Measurements from ENCODE around the gene ZMAT1. TPM values are rescaled to one million over a fixed set of nuclear protein-coding genes. Genes with fewer than 3 reads are reported as not detected.
"Not testable (repeated sequence)": the region's sequence is repeated elsewhere in the genome, so short reads cannot be mapped to it uniquely, and the experiment has no call there.

The ZMAT1 gene
- total RNA-seq (2022) (4.0 and 4.4 TPM in 2 replicates), Bru-seq, nascent RNA (percentile 40 among the genes with signal in this experiment), BruChase-seq, experiment 1, labeled RNA remaining after a 6-hour chase (percentile 46 among the genes with signal in this experiment), BruChase-seq, experiment 2, labeled RNA remaining after a 2-hour chase (percentile 43 among the genes with signal in this experiment)
- long read RNA-seq, partial matches to known transcripts, result 1 of 1 reads
- long read RNA-seq, other reads (novel, unspliced or antisense), result 0 of 1 reads

DNA sequence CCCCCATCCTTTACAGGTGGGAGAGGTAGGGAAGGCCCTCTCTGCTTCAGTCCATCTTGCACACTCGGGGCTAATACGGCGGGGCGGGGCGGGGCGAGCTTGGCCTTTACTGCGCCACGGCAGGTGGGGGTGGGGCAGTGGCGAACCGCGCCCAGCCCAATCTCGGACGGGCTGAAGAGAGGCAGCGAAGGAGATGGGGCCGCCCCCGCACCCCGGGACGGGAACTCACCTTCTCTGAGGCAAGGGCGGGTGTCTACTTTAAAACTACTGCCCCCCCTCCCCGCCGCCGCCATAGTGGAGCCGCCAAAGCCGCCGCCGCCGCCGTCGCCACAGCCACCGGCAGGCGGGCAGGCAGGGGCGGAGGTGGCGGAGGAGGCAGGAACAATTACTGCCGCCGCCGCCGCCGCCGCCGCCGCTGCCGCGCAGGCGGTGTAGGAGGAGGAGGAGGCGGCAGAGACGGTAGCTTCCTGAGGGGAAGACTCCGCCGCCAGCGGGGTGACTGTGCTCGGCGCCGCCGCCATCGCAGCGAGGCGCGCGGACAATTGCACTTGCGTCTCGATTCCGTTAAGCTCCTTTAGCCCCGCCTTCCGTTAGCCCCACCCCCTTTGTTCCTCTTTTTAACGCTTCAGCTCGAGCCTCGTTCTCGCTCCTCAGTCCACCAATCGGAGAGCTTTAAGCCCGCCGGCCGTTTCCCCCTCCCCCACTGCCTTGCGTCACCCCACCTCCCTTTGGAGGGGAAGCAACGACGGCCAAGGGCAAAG, at the start of gene ZMAT1:
Gene ZMAT1, minus strand, starts transcription at position 540 of the 761 bp plus-strand sequence. Its CDS starts 19 bp downstream, at position 521.
- peak within 1 kb of the TSS; percentile 86 for H3K27ac Mint-ChIP-seq (ENCODE audit: unreplicated experiment)
- H3K4me1 Mint-ChIP-seq (ENCODE audit: low read depth, unreplicated experiment), result peaks cover 9% of the 10 kb centered on the region
- no peaks in the 10 kb centered on the region for H3K27me3 Mint-ChIP-seq (ENCODE audit: unreplicated experiment)
- H3K4me3 Mint-ChIP-seq (ENCODE audit: low read depth, unreplicated experiment), result peak within 1 kb of the TSS; percentile 79
- BruUV-seq (replicated peaks), result no TSS peak
- H3K36me3 Mint-ChIP-seq (ENCODE audit: insufficient read depth, unreplicated experiment), result peaks cover 14% of the 10 kb centered on the region
- CTCF ChIA-PET, result interaction anchor here (0.7 to 0.9 kb wide), 2 partner anchors 136 to 163 kb away, joined by 3 read pairs; no protein-coding TSS in a partner anchor
- TF ChIP-seq, protein P1, sequence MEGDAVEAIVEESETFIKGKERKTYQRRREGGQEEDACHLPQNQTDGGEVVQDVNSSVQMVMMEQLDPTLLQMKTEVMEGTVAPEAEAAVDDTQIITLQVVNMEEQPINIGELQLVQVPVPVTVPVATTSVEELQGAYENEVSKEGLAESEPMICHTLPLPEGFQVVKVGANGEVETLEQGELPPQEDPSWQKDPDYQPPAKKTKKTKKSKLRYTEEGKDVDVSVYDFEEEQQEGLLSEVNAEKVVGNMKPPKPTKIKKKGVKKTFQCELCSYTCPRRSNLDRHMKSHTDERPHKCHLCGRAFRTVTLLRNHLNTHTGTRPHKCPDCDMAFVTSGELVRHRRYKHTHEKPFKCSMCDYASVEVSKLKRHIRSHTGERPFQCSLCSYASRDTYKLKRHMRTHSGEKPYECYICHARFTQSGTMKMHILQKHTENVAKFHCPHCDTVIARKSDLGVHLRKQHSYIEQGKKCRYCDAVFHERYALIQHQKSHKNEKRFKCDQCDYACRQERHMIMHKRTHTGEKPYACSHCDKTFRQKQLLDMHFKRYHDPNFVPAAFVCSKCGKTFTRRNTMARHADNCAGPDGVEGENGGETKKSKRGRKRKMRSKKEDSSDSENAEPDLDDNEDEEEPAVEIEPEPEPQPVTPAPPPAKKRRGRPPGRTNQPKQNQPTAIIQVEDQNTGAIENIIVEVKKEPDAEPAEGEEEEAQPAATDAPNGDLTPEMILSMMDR (IDR thresholded peaks at IDR 0.05; ENCODE audit: unreplicated experiment), result no peak
- peak; percentile 81 for DNase-seq
- no peaks in the 10 kb centered on the region for H3K9me3 Mint-ChIP-seq (ENCODE audit: low read depth, unreplicated experiment)
- intact Hi-C loops (cut with micrococcal nuclease; ENCODE audit: unreplicated experiment), result no loop called here

DNA sequence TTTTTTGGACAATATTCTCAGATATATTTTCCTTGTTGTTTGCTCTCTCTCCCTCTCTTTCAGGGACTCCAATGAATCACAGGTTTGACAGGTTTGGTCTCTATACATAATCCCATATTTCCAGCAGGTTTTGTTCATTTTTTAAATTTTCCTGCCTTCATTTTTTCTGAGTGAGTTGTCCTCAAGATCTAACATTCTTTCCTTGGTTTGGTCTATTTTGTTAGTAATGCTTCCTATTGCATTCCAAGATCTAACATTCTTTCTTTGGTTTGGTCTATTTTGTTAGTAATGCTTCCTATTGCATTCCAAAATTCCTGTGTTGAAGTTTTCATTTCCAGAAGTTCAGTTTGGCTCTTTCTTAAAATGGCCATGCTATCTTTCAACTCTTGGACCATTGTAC, 45.3 kb upstream of the ZMAT1 start:
- BruUV-seq (replicated peaks), result no TSS peak
- Mint-ChIP-seq H3K4me1 (ENCODE audit: low read depth, unreplicated experiment) (no peaks in the 10 kb centered on the region), H3K36me3 (ENCODE audit: insufficient read depth, unreplicated experiment) (no peaks in the 10 kb centered on the region), H3K9me3 (ENCODE audit: low read depth, unreplicated experiment) (peaks cover 4% of the 10 kb centered on the region), H3K27me3 (ENCODE audit: unreplicated experiment) (no peaks in the 10 kb centered on the region), H3K27ac (ENCODE audit: unreplicated experiment) (no peak overlapping the region), H3K4me3 (ENCODE audit: low read depth, unreplicated experiment) (no peak overlapping the region)
- TF ChIP-seq, protein P1 (IDR thresholded peaks at IDR 0.05; ENCODE audit: unreplicated experiment), result no peak
- intact Hi-C loops (cut with micrococcal nuclease; ENCODE audit: unreplicated experiment), result no loop called here
- DNase-seq, result no peak
- CTCF ChIA-PET, result no interaction called here

DNA sequence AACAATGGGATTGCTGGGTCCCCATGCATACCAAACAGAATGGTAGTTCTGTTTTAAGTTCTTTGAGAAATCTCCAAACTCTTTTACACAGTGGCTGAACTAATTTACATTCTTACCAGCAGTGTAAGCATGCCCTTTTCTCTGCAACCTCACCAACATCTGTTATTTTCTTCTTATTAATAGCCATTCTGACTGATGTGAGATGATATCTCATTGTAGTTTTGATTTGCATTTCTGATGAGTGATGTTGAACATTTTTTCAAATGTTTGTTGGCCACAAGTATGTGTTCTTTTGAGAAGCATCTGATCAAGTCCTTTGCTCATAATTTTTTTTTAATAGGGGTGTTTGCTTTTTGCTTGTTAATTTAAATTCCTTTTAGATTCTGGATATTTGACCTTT, 41.2 kb upstream of the ZMAT1 start:
- Mint-ChIP-seq H3K4me1 (ENCODE audit: low read depth, unreplicated experiment) (no peaks in the 10 kb centered on the region), H3K27ac (ENCODE audit: unreplicated experiment) (no peak overlapping the region), H3K4me3 (ENCODE audit: low read depth, unreplicated experiment) (no peak overlapping the region), H3K27me3 (ENCODE audit: unreplicated experiment) (no peaks in the 10 kb centered on the region), H3K36me3 (ENCODE audit: insufficient read depth, unreplicated experiment) (no peaks in the 10 kb centered on the region), H3K9me3 (ENCODE audit: low read depth, unreplicated experiment) (peaks cover 4% of the 10 kb centered on the region)
- TF ChIP-seq, protein P1 (IDR thresholded peaks at IDR 0.05; ENCODE audit: unreplicated experiment), result no peak
- CTCF ChIA-PET, result no interaction called here
- DNase-seq, result no peak
- intact Hi-C loops (cut with micrococcal nuclease; ENCODE audit: unreplicated experiment), result no loop called here
- no TSS peak for BruUV-seq (replicated peaks)

DNA sequence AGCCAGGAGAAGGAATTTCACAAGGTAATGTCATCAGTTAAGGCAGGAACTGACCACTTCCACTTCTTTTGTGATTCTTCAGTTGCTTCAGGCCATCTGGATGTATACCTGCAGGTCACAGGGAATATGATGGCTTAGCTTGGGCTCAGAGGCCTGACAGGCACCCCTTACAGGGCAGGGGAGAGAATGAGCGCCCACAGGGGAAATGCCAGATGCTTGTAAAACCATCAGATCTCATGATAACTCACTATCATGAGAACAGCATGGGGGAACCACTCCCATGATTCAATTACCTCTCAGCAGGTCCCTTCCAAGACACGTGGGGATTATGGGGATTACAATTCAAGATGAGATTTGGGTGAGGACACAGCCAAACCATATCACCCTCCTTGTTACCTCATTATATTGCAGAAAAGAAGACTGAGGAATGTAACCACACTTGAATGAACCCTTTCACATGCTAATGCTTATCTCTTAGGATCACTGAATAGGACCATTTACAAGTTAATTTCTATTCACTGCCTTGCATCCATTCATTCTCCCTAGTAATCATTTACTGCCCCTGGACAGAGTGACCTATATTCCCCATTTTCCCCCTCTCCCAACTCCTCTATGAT, 33.2 kb upstream of the ZMAT1 start:
- H3K27ac Mint-ChIP-seq (ENCODE audit: unreplicated experiment); intact Hi-C loops (cut with micrococcal nuclease; ENCODE audit: unreplicated experiment); H3K9me3 Mint-ChIP-seq (ENCODE audit: low read depth, unreplicated experiment); H3K4me3 Mint-ChIP-seq (ENCODE audit: low read depth, unreplicated experiment); CTCF ChIA-PET; H3K27me3 Mint-ChIP-seq (ENCODE audit: unreplicated experiment); H3K36me3 Mint-ChIP-seq (ENCODE audit: insufficient read depth, unreplicated experiment); H3K4me1 Mint-ChIP-seq (ENCODE audit: low read depth, unreplicated experiment); BruUV-seq (replicated peaks); DNase-seq: not testable (repeated sequence)

Measured in Calu3 (cell line).